Activated CD4-positive, alpha-beta memory T cell treated with anti-CD3 and anti-CD28 coated beads for 36 hours (primary cell): ENCODE measurements around the gene FAM117A. TPM values are rescaled to one million over a fixed set of nuclear protein-coding genes. Genes with fewer than 3 reads are reported as not detected.
A peak's percentile ranks its signal among the peaks of the same experiment; 100 is the strongest.

Experiments
- CTCF ChIA-PET: fragments of 350-600 bp; sonication (Branson Sonifier 250); formaldehyde crosslinking; loops from one replicate; lab custom pipeline; 2021; ENCODE audit warnings: antibody characterized with exemption, inconsistent platforms; lab: Charles Lee
- POLR2A ChIA-PET: fragments of 350-600 bp; sonication (Branson Sonifier 250); formaldehyde crosslinking; loops from one replicate; lab custom pipeline; 2021; ENCODE audit warnings: antibody characterized with exemption; lab: Charles Lee
- DNase-seq: peaks from one replicate; pipeline ENCODE4 v3.0.0-alpha.2; 2020
- H3K27ac Mint-ChIP-seq: one replicate; pipeline ENCODE4 v1.8.0; 2021; ENCODE audit warnings: mixed read lengths
- H3K27me3 Mint-ChIP-seq: one replicate; pipeline ENCODE4 v1.8.0; 2021; ENCODE audit warnings: mixed read lengths
- H3K36me3 Mint-ChIP-seq: one replicate; pipeline ENCODE4 v1.8.0; 2021; ENCODE audit warnings: mixed read lengths
- H3K4me1 Mint-ChIP-seq: one replicate; pipeline ENCODE4 v1.8.0; 2021; ENCODE audit warnings: low read depth, mixed read lengths
- H3K4me3 Mint-ChIP-seq: one replicate; pipeline ENCODE4 v1.8.0; 2021; ENCODE audit warnings: mild to moderate bottlenecking, mixed read lengths
- H3K9me3 Mint-ChIP-seq: one replicate; pipeline ENCODE4 v1.8.0; 2021; ENCODE audit warnings: mixed read lengths
- intact Hi-C: fragments of 100-400 bp; cut with micrococcal nuclease; formaldehyde crosslinking; loops from one replicate; pipeline ENCODE4 v1.15.1; 2023
- total RNA-seq, 2 experiments: library from RNA; stranded (reverse); gene quantifications; one replicate each; pipeline ENCODE4 v1.2.3, GENCODE V29; 2021

Gene FAM117A
- total RNA-seq, 2 experiments from 2014 or later: 20.9 to 21.6 TPM

- Mint-ChIP-seq H3K4me1 (peaks cover 17% of the 10 kb centered on the region), H3K9me3 (no peaks in the 10 kb centered on the region), H3K4me3 (no peak overlapping the region), H3K36me3 (peaks cover under 1% of the 10 kb centered on the region), H3K27ac (no peak overlapping the region), H3K27me3 (no peaks in the 10 kb centered on the region)
- POLR2A ChIA-PET: interaction anchor here (0.9 kb wide), 1 partner anchor 19 kb away, joined by 3 read pairs; no protein-coding TSS in a partner anchor
- DNase-seq: no peak
- intact Hi-C loops: loop anchor here (10.0 kb wide), 1 partner anchor 369 kb away; the partner anchor contains the start of gene PHB1
- CTCF ChIA-PET: interaction anchor here (0.7 to 1.0 kb wide), 2 partner anchors 75 to 216 kb away, joined by 3 to 4 read pairs; no protein-coding TSS in a partner anchor
Measured at GRCh38 chr17:49783791-49784190, 19.9 kb upstream of the FAM117A start.

- CTCF ChIA-PET: interaction anchor here (0.6 to 1.0 kb wide), 3 partner anchors 75 to 216 kb away, joined by 3 to 4 read pairs (median 3); no protein-coding TSS in a partner anchor
Measured at GRCh38 chr17:49783071-49783715, 19.3 kb upstream of the FAM117A start.

GRCh38 chr17:49779739-49780231 is 15.9 kb upstream of the FAM117A start:
- Mint-ChIP-seq H3K27ac (peak overlapping the region; percentile 42), H3K9me3 (no peaks in the 10 kb centered on the region), H3K4me3 (no peak overlapping the region), H3K36me3 (no peaks in the 10 kb centered on the region), H3K4me1 (peaks cover 6% of the 10 kb centered on the region), H3K27me3 (no peaks in the 10 kb centered on the region)
- CTCF ChIA-PET: interaction anchor here (0.9 to 1.3 kb wide), 4 partner anchors 71 to 209 kb away, joined by 3 to 9 read pairs (median 6); partner anchors contain the start of gene SLC35B1
- intact Hi-C loops: loop anchor here (10.0 kb wide), 1 partner anchor 365 kb away; the partner anchor contains the start of gene PHB1
- DNase-seq: peak; percentile 32
- POLR2A ChIA-PET: interaction anchor here (1.0 kb wide), 1 partner anchor 16 kb away, joined by 3 read pairs; the partner anchor contains the start of gene FAM117A

More at GRCh38 chr17:49783071-49783715, 19.3 kb upstream of the FAM117A start:
- intact Hi-C loops: loop anchor here (10.0 kb wide), 1 partner anchor 368 kb away; the partner anchor contains the start of gene PHB1
- no peak overlapping the region for H3K4me3 Mint-ChIP-seq
- peaks cover 16% of the 10 kb centered on the region for H3K4me1 Mint-ChIP-seq
- no peaks in the 10 kb centered on the region for H3K27me3 Mint-ChIP-seq
- DNase-seq: no peak
- H3K27ac Mint-ChIP-seq: no peak overlapping the region
- no peaks in the 10 kb centered on the region for H3K36me3 Mint-ChIP-seq
- no peaks in the 10 kb centered on the region for H3K9me3 Mint-ChIP-seq
- POLR2A ChIA-PET: interaction anchor here (0.6 to 0.9 kb wide), 2 partner anchors 19 to 381 kb away, joined by 3 read pairs; no protein-coding TSS in a partner anchor

- H3K27me3 Mint-ChIP-seq: no peaks in the 10 kb centered on the region
- no peaks in the 10 kb centered on the region for H3K9me3 Mint-ChIP-seq
- H3K4me3 Mint-ChIP-seq: no peak overlapping the region
- POLR2A ChIA-PET: interaction anchor here (0.9 to 1.0 kb wide), 2 partner anchors 15 to 22 kb away, joined by 3 read pairs; partner anchors contain the start of gene FAM117A
- CTCF ChIA-PET: interaction anchor here (0.6 to 1.3 kb wide), 7 partner anchors 12 to 209 kb away, joined by 3 to 9 read pairs (median 4); partner anchors contain the start of gene SLC35B1
- intact Hi-C loops: no loop called here
- H3K27ac Mint-ChIP-seq: no peak overlapping the region
- no peak for DNase-seq
- peaks cover 6% of the 10 kb centered on the region for H3K4me1 Mint-ChIP-seq
- H3K36me3 Mint-ChIP-seq: no peaks in the 10 kb centered on the region
Measured at GRCh38 chr17:49779156-49779738, 15.3 kb upstream of the FAM117A start.

GRCh38 chr17:49777563-49777962 is 13.6 kb upstream of the FAM117A start:
- ChIA-PET POLR2A (interaction anchor here (0.9 to 1.5 kb wide), 2 partner anchors 10 to 13 kb away, joined by 4 to 5 read pairs; partner anchors contain the start of gene KAT7), CTCF (interaction anchor here (1.5 kb wide), 1 partner anchor 82 kb away, joined by 4 read pairs; no protein-coding TSS in a partner anchor)
- intact Hi-C loops: no loop called here
- H3K4me3 Mint-ChIP-seq: no peak overlapping the region
- no peaks in the 10 kb centered on the region for H3K36me3 Mint-ChIP-seq
- no peak for DNase-seq
- H3K27ac Mint-ChIP-seq: no peak overlapping the region
- H3K4me1 Mint-ChIP-seq: peaks cover 6% of the 10 kb centered on the region
- no peaks in the 10 kb centered on the region for H3K27me3 Mint-ChIP-seq
- H3K9me3 Mint-ChIP-seq: no peaks in the 10 kb centered on the region

GRCh38 chr17:49776551-49777300 is 12.8 kb upstream of the FAM117A start:
- H3K4me1 Mint-ChIP-seq: peaks cover 6% of the 10 kb centered on the region
- intact Hi-C loops: no loop called here
- no peaks in the 10 kb centered on the region for H3K27me3 Mint-ChIP-seq
- no peaks in the 10 kb centered on the region for H3K9me3 Mint-ChIP-seq
- ChIA-PET POLR2A (interaction anchor here (0.9 to 1.5 kb wide), 3 partner anchors 11 to 69 kb away, joined by 3 to 5 read pairs (median 4); partner anchors contain the start of genes KAT7 and SLC35B1), CTCF (interaction anchor here (1.1 to 1.5 kb wide), 2 partner anchors 68 to 81 kb away, joined by 3 to 4 read pairs; partner anchors contain the start of gene SLC35B1)
- H3K36me3 Mint-ChIP-seq: no peaks in the 10 kb centered on the region
- H3K4me3 Mint-ChIP-seq: no peak overlapping the region
- no peak for DNase-seq
- no peak overlapping the region for H3K27ac Mint-ChIP-seq

GRCh38 chr17:49775546-49776260 is 11.8 kb upstream of the FAM117A start:
- ChIA-PET POLR2A (interaction anchor here (1.2 kb wide), 1 partner anchor 68 kb away, joined by 3 read pairs; the partner anchor contains the start of gene SLC35B1), CTCF (interaction anchor here (1.1 kb wide), 1 partner anchor 67 kb away, joined by 3 read pairs; the partner anchor contains the start of gene SLC35B1)
- intact Hi-C loops: no loop called here
- H3K4me1 Mint-ChIP-seq: peaks cover 6% of the 10 kb centered on the region
- no peak for DNase-seq
- no peak overlapping the region for H3K27ac Mint-ChIP-seq
- H3K9me3 Mint-ChIP-seq: no peaks in the 10 kb centered on the region
- no peaks in the 10 kb centered on the region for H3K27me3 Mint-ChIP-seq
- no peak overlapping the region for H3K4me3 Mint-ChIP-seq
- no peaks in the 10 kb centered on the region for H3K36me3 Mint-ChIP-seq

- CTCF ChIA-PET: interaction anchor here (0.6 to 1.0 kb wide), 3 partner anchors 12 to 209 kb away, joined by 3 read pairs; no protein-coding TSS in a partner anchor
- DNase-seq: no peak
- no peaks in the 10 kb centered on the region for H3K9me3 Mint-ChIP-seq
- no peaks in the 10 kb centered on the region for H3K27me3 Mint-ChIP-seq
- H3K4me1 Mint-ChIP-seq: peaks cover 25% of the 10 kb centered on the region
- H3K36me3 Mint-ChIP-seq: no peaks in the 10 kb centered on the region
- POLR2A ChIA-PET: no interaction called here
- no peak overlapping the region for H3K27ac Mint-ChIP-seq
- intact Hi-C loops: no loop called here
- no peak overlapping the region for H3K4me3 Mint-ChIP-seq
Measured at GRCh38 chr17:49766918-49767530, 3.1 kb upstream of the FAM117A start.

- Mint-ChIP-seq H3K9me3 (no peaks in the 10 kb centered on the region), H3K4me1 (peaks cover 47% of the 10 kb centered on the region), H3K27me3 (no peaks in the 10 kb centered on the region), H3K27ac (peak overlapping the region; percentile 55), H3K36me3 (no peaks in the 10 kb centered on the region), H3K4me3 (peak overlapping the region; percentile 62)
- POLR2A ChIA-PET: interaction anchor here (0.6 to 6.7 kb wide), 13 partner anchors 9 to 87 kb away, joined by 3 to 69 read pairs (median 4); partner anchors contain the start of genes KAT7, SLC35B1 and SPOP
- CTCF ChIA-PET: interaction anchor here (0.6 to 5.4 kb wide), 9 partner anchors 9 to 199 kb away, joined by 3 to 47 read pairs (median 5); partner anchors contain the start of gene SLC35B1
- intact Hi-C loops: loop anchor here (1.0 to 5.0 kb wide), 7 partner anchors 16 to 192 kb away; partner anchors contain the start of gene SPOP
- DNase-seq: no peak
Measured at GRCh38 chr17:49764559-49765180, 739 bp upstream of the FAM117A start.
